Lower leg skin (tissue), 3 donors: ENCODE measurements around the gene PSPH.

Experiments
- CTCF ChIP-seq, 3 donors: fragments of 450-650 bp; IDR thresholded peaks; one replicate each; pipeline ENCODE4 v1.5.1; 2016; ENCODE audit warnings: antibody characterized with exemption in 3 of 3, mild to moderate bottlenecking in 3 of 3, moderate library complexity in 2 of 3
- POLR2A ChIP-seq, 2 donors: fragments of 450-650 bp; IDR thresholded peaks; one replicate each; pipeline ENCODE4 v1.6.1; 2016 to 2017; ENCODE audit warnings: antibody characterized with exemption in 2 of 2, mild to moderate bottlenecking in 1 of 2, moderate library complexity in 1 of 2

GRCh38 chr7:55965805-55966421 is 85.3 kb downstream of the PSPH start:
- no peak for TF ChIP-seq CTCF (IDR thresholded peaks at IDR 0.05)
- TF ChIP-seq POLR2A (IDR thresholded peaks at IDR 0.05) = no peak
